ENCODE measurements around the gene SV2C. TPM values are rescaled to one million over a fixed set of nuclear protein-coding genes. Genes with fewer than 3 reads are reported as not detected.
"Not testable (repeated sequence)": the region's sequence is repeated elsewhere in the genome, so short reads cannot be mapped to it uniquely, and the experiment has no call there.

Gene SV2C
- polyA plus RNA-seq, 1 donor (not counting 4 experiments of a cell fraction or from before 2014, with no cell fraction given) = 0.34 TPM

GRCh38 chr5:76319673-76320072, 236.5 kb downstream of the SV2C start:
- Histone ChIP-seq H3K9ac (ENCODE audit: control insufficient read depth, extremely low read depth, insufficient read depth, low read length) (no peak overlapping the region), H3K27ac (ENCODE audit: control insufficient read depth, insufficient read depth, low read length) (no peak overlapping the region), H3K4me1 (ENCODE audit: control insufficient read depth, extremely low read depth, insufficient read depth, low read length) (no peaks in the 10 kb centered on the region), H3K9me1 (ENCODE audit: control insufficient read depth, extremely low read depth, insufficient read depth, low read length) (no peaks in the 10 kb centered on the region), H3K4me3 (ENCODE audit: control insufficient read depth in 2 of 3, extremely low read depth in 1 of 3, insufficient read depth in 2 of 3, low read depth in 1 of 3, low read length in 3 of 3) (no peak overlapping the region), H3K36me3 (ENCODE audit: control insufficient read depth in 2 of 2, extremely low read depth in 1 of 2, insufficient read depth in 2 of 2, low read length in 2 of 2) (no peaks in the 10 kb centered on the region), H2AFZ (ENCODE audit: control insufficient read depth, low read length) (no peak overlapping the region), H3K9me3 (ENCODE audit: control insufficient read depth, low read depth, low read length) (no peaks in the 10 kb centered on the region), H3K79me2 (ENCODE audit: control insufficient read depth, insufficient read depth, low read length) (no peaks in the 10 kb centered on the region), H3K27me3 (ENCODE audit: control insufficient read depth, extremely low read depth, insufficient read depth, low read length) (no peaks in the 10 kb centered on the region), H3K4me2 (ENCODE audit: control insufficient read depth, extremely low read depth, insufficient read depth, low read depth, low read length) (no peak overlapping the region), H4K20me1 (ENCODE audit: control insufficient read depth, extremely low read depth, insufficient read depth, low read length) (no peaks in the 10 kb centered on the region)
- DNase-seq (ENCODE audit: low read depth, low spot score) (no peak), FAIRE-seq (no peak)
- no peak for TF ChIP-seq EZH2 (IDR thresholded peaks at IDR 0.05; ENCODE audit: low read length)
- no peak for TF ChIP-seq CTCF (optimal IDR thresholded peaks at IDR 0.05 in 1 of 3, IDR thresholded peaks at IDR 0.05 in 1 of 3, conservative IDR thresholded peaks at IDR 0.05 in 1 of 3; ENCODE audit: extremely low read depth in 1 of 3, insufficient read depth in 2 of 3, low read length in 3 of 3)
- dilution Hi-C loops (cut with MboI; ENCODE audit: extremely low pct_ligation_motif_present, low sequenced_read_pairs) = no loop called here

GRCh38 chr5:76323494-76323893, 240.3 kb downstream of the SV2C start:
- H3K27me3 ChIP-seq (ENCODE audit: control insufficient read depth, extremely low read depth, insufficient read depth, low read length) = peaks cover 11% of the 10 kb centered on the region
- H3K9me3 ChIP-seq (ENCODE audit: control insufficient read depth, low read depth, low read length); dilution Hi-C loops (cut with MboI; ENCODE audit: extremely low pct_ligation_motif_present, low sequenced_read_pairs); H3K9ac ChIP-seq (ENCODE audit: control insufficient read depth, extremely low read depth, insufficient read depth, low read length); H3K9me1 ChIP-seq (ENCODE audit: control insufficient read depth, extremely low read depth, insufficient read depth, low read length); H3K79me2 ChIP-seq (ENCODE audit: control insufficient read depth, insufficient read depth, low read length); H3K4me3 ChIP-seq (ENCODE audit: control insufficient read depth in 2 of 3, extremely low read depth in 1 of 3, insufficient read depth in 2 of 3, low read depth in 1 of 3, low read length in 3 of 3); FAIRE-seq; H3K4me1 ChIP-seq (ENCODE audit: control insufficient read depth, extremely low read depth, insufficient read depth, low read length); DNase-seq (ENCODE audit: low read depth, low spot score); H4K20me1 ChIP-seq (ENCODE audit: control insufficient read depth, extremely low read depth, insufficient read depth, low read length); H3K4me2 ChIP-seq (ENCODE audit: control insufficient read depth, extremely low read depth, insufficient read depth, low read depth, low read length); H3K27ac ChIP-seq (ENCODE audit: control insufficient read depth, insufficient read depth, low read length); H3K36me3 ChIP-seq (ENCODE audit: control insufficient read depth in 2 of 2, extremely low read depth in 1 of 2, insufficient read depth in 2 of 2, low read length in 2 of 2); H2AFZ ChIP-seq (ENCODE audit: control insufficient read depth, low read length): not testable (repeated sequence)

GRCh38 chr5:76325326-76325725, 242.1 kb downstream of the SV2C start:
- FAIRE-seq = no peak
- Histone ChIP-seq H3K79me2 (ENCODE audit: control insufficient read depth, insufficient read depth, low read length) (no peaks in the 10 kb centered on the region), H2AFZ (ENCODE audit: control insufficient read depth, low read length) (no peak overlapping the region), H3K4me1 (ENCODE audit: control insufficient read depth, extremely low read depth, insufficient read depth, low read length) (no peaks in the 10 kb centered on the region), H3K27ac (ENCODE audit: control insufficient read depth, insufficient read depth, low read length) (no peak overlapping the region), H3K9ac (ENCODE audit: control insufficient read depth, extremely low read depth, insufficient read depth, low read length) (no peak overlapping the region), H3K36me3 (ENCODE audit: control insufficient read depth in 2 of 2, extremely low read depth in 1 of 2, insufficient read depth in 2 of 2, low read length in 2 of 2) (no peaks in the 10 kb centered on the region), H3K9me1 (ENCODE audit: control insufficient read depth, extremely low read depth, insufficient read depth, low read length) (no peaks in the 10 kb centered on the region), H3K27me3 (ENCODE audit: control insufficient read depth, extremely low read depth, insufficient read depth, low read length) (peaks cover 11% of the 10 kb centered on the region), H3K9me3 (ENCODE audit: control insufficient read depth, low read depth, low read length) (no peaks in the 10 kb centered on the region), H4K20me1 (ENCODE audit: control insufficient read depth, extremely low read depth, insufficient read depth, low read length) (no peaks in the 10 kb centered on the region), H3K4me2 (ENCODE audit: control insufficient read depth, extremely low read depth, insufficient read depth, low read depth, low read length) (no peak overlapping the region), H3K4me3 (ENCODE audit: control insufficient read depth in 2 of 3, extremely low read depth in 1 of 3, insufficient read depth in 2 of 3, low read depth in 1 of 3, low read length in 3 of 3) (no peak overlapping the region)
- no peak for DNase-seq (ENCODE audit: low read depth, low spot score)
- TF ChIP-seq CTCF (optimal IDR thresholded peaks at IDR 0.05 in 1 of 3, IDR thresholded peaks at IDR 0.05 in 1 of 3, conservative IDR thresholded peaks at IDR 0.05 in 1 of 3; ENCODE audit: extremely low read depth in 1 of 3, insufficient read depth in 2 of 3, low read length in 3 of 3) (no peak), EZH2 (IDR thresholded peaks at IDR 0.05; ENCODE audit: low read length) (no peak)
- dilution Hi-C loops (cut with MboI; ENCODE audit: extremely low pct_ligation_motif_present, low sequenced_read_pairs) = no loop called here

All from keratinocyte (primary cell).